Upper lobe of left lung (tissue), 4 donors: ENCODE data around the gene IMMP2L.

ENCODE experiments used
- EP300 ChIP-seq, 4 donors: sonication (generic); formaldehyde crosslinking; IDR thresholded peaks; one replicate each; pipeline ENCODE4 v1.5.1; 2017; ENCODE audit warnings: antibody characterized with exemption in 4 of 4, control low read depth in 2 of 4
- POLR2A ChIP-seq, 4 donors: fragments of 450-650 bp; IDR thresholded peaks; one replicate each; pipeline ENCODE4 v1.5.1; 2016 to 2017; ENCODE audit warnings: antibody characterized with exemption in 4 of 4, mild to moderate bottlenecking in 2 of 4
- POLR2AphosphoS5 ChIP-seq, 2 donors: sonication (generic); formaldehyde crosslinking; IDR thresholded peaks; one replicate each; pipeline ENCODE4 v1.5.1; 2017; ENCODE audit warnings: antibody characterized with exemption in 2 of 2
- TF ChIP-seq, protein P1 (sequence below), 6 experiments: fragments of 450-650 bp in 4 of 6; fragments of 200-600 bp in 2 of 6; sonication (generic) in 2 of 6; IDR thresholded peaks; one replicate each; pipeline ENCODE4 v1.5.1; 2016 to 2019; ENCODE audit warnings: antibody characterized with exemption in 6 of 6

DNA sequence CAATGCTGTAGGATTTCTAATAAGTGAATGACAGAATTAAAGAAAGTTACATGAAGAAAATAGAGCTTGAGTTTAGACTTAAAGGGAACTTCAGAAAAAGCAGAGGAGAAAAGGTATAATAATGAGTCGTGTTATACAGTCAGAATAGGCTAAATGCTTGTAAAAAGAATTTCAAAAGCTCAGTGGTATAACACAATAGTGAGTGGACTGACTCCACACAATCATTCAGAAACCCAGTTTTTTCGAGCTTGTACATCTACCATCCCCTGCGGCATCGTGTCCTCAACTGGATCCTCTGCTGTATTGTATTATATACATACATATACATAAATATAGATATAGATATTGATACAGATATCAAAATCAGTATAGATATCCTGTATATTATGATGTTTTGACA lies 52.2 kb downstream of the IMMP2L start:
- TF ChIP-seq POLR2A (IDR thresholded peaks at IDR 0.05) = no peak
- no peak for TF ChIP-seq EP300 (IDR thresholded peaks at IDR 0.05)
- TF ChIP-seq, protein P1, sequence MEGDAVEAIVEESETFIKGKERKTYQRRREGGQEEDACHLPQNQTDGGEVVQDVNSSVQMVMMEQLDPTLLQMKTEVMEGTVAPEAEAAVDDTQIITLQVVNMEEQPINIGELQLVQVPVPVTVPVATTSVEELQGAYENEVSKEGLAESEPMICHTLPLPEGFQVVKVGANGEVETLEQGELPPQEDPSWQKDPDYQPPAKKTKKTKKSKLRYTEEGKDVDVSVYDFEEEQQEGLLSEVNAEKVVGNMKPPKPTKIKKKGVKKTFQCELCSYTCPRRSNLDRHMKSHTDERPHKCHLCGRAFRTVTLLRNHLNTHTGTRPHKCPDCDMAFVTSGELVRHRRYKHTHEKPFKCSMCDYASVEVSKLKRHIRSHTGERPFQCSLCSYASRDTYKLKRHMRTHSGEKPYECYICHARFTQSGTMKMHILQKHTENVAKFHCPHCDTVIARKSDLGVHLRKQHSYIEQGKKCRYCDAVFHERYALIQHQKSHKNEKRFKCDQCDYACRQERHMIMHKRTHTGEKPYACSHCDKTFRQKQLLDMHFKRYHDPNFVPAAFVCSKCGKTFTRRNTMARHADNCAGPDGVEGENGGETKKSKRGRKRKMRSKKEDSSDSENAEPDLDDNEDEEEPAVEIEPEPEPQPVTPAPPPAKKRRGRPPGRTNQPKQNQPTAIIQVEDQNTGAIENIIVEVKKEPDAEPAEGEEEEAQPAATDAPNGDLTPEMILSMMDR (IDR thresholded peaks at IDR 0.05) = no peak
- TF ChIP-seq POLR2AphosphoS5 (IDR thresholded peaks at IDR 0.05) = no peak
